ENCODE measurements around the gene HDAC6.

GRCh38 chrX:48827654-48827968 lies 25.7 kb downstream of the HDAC6 start:
- TF ChIP-seq, protein P1, sequence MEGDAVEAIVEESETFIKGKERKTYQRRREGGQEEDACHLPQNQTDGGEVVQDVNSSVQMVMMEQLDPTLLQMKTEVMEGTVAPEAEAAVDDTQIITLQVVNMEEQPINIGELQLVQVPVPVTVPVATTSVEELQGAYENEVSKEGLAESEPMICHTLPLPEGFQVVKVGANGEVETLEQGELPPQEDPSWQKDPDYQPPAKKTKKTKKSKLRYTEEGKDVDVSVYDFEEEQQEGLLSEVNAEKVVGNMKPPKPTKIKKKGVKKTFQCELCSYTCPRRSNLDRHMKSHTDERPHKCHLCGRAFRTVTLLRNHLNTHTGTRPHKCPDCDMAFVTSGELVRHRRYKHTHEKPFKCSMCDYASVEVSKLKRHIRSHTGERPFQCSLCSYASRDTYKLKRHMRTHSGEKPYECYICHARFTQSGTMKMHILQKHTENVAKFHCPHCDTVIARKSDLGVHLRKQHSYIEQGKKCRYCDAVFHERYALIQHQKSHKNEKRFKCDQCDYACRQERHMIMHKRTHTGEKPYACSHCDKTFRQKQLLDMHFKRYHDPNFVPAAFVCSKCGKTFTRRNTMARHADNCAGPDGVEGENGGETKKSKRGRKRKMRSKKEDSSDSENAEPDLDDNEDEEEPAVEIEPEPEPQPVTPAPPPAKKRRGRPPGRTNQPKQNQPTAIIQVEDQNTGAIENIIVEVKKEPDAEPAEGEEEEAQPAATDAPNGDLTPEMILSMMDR (optimal IDR thresholded peaks at IDR 0.05 in 1 of 3, IDR thresholded peaks at IDR 0.05 in 1 of 3, conservative IDR thresholded peaks at IDR 0.05 in 1 of 3; ENCODE audit: extremely low read depth in 1 of 3, insufficient read depth in 2 of 3, low read length in 3 of 3) = no peak
- no peak for TF ChIP-seq EZH2 (IDR thresholded peaks at IDR 0.05; ENCODE audit: low read length)

Data from keratinocyte (primary cell).